Neural crest cell (in vitro differentiated cells): ENCODE data around the gene PIEZO2. TPM values are rescaled to one million over a fixed set of nuclear protein-coding genes. Genes with fewer than 3 reads are reported as not detected.
A peak's percentile ranks its signal among the peaks of the same experiment; 100 is the strongest.

Experiments
- DNase-seq: peaks from one replicate; pipeline ENCODE4 v3.0.0; 2021; ENCODE audit warnings: low read depth, mixed read lengths, low spot score
- H3K27ac Mint-ChIP-seq: one replicate; pipeline ENCODE4 v1.8.0; 2021; ENCODE audit warnings: mild to moderate bottlenecking, mixed read lengths; ENCODE audit not compliant: unreplicated experiment
- H3K27me3 Mint-ChIP-seq: 2 replicates; pipeline ENCODE4 v1.8.0; 2021; ENCODE audit warnings: low read depth, mild to moderate bottlenecking, mixed read lengths
- H3K36me3 Mint-ChIP-seq: 2 replicates; pipeline ENCODE4 v1.8.0; 2021; ENCODE audit warnings: low read depth, mild to moderate bottlenecking, mixed read lengths
- H3K4me1 Mint-ChIP-seq: 2 replicates; pipeline ENCODE4 v1.8.0; 2021; ENCODE audit warnings: mixed read lengths
- H3K4me3 Mint-ChIP-seq: one replicate; pipeline ENCODE4 v1.8.0; 2021; ENCODE audit warnings: mild to moderate bottlenecking, mixed read lengths
- H3K9me3 Mint-ChIP-seq: 2 replicates; pipeline ENCODE4 v1.8.0; 2021; ENCODE audit warnings: mixed read lengths
- CTCF ChIP-seq: fragments of 200-600 bp; sonication (generic); conservative IDR thresholded peaks from 2 replicates; pipeline ENCODE4 v1.5.0; 2021; ENCODE audit warnings: antibody characterized with exemption, mild to moderate bottlenecking
- total RNA-seq: library from RNA; stranded (reverse); gene quantifications from 2 replicates; pipeline ENCODE4 v1.2.1, GENCODE V29; 2021

PIEZO2 gene
- total RNA-seq, 1 donor from 2014 or later = 15.5 TPM

GRCh38 chr18:10797896-10798295 is 351.5 kb downstream of the PIEZO2 start:
- no peak overlapping the region for H3K4me3 Mint-ChIP-seq
- H3K27me3 Mint-ChIP-seq = no peaks in the 10 kb centered on the region
- peaks cover 2% of the 10 kb centered on the region for H3K36me3 Mint-ChIP-seq
- TF ChIP-seq CTCF = no peak
- H3K9me3 Mint-ChIP-seq = no peaks in the 10 kb centered on the region
- H3K27ac Mint-ChIP-seq = no peak overlapping the region
- no peak for DNase-seq
- no peaks in the 10 kb centered on the region for H3K4me1 Mint-ChIP-seq

- H3K36me3 Mint-ChIP-seq = peaks cover 2% of the 10 kb centered on the region
- H3K9me3 Mint-ChIP-seq = no peaks in the 10 kb centered on the region
- H3K4me1 Mint-ChIP-seq = no peaks in the 10 kb centered on the region
- H3K27ac Mint-ChIP-seq = no peak overlapping the region
- H3K27me3 Mint-ChIP-seq = no peaks in the 10 kb centered on the region
- no peak overlapping the region for H3K4me3 Mint-ChIP-seq
- no peak for TF ChIP-seq CTCF
- no peak for DNase-seq
Observed at GRCh38 chr18:10794771-10795170, 354.6 kb downstream of the PIEZO2 start.

GRCh38 chr18:10793730-10794370 is 355.5 kb downstream of the PIEZO2 start:
- DNase-seq = no peak
- Mint-ChIP-seq H3K4me3 (no peak overlapping the region), H3K4me1 (no peaks in the 10 kb centered on the region), H3K9me3 (no peaks in the 10 kb centered on the region), H3K36me3 (peaks cover 2% of the 10 kb centered on the region), H3K27me3 (no peaks in the 10 kb centered on the region), H3K27ac (peak overlapping the region; percentile 59)
- TF ChIP-seq CTCF = no peak

- no peak overlapping the region for H3K27ac Mint-ChIP-seq
- no peak for TF ChIP-seq CTCF
- H3K36me3 Mint-ChIP-seq = peaks cover 2% of the 10 kb centered on the region
Observed at GRCh38 chr18:10792181-10792580, 357.2 kb downstream of the PIEZO2 start.

GRCh38 chr18:10791169-10791831 is 358.1 kb downstream of the PIEZO2 start:
- Mint-ChIP-seq H3K27me3 (no peaks in the 10 kb centered on the region), H3K27ac (no peak overlapping the region), H3K9me3 (no peaks in the 10 kb centered on the region), H3K4me1 (no peaks in the 10 kb centered on the region), H3K4me3 (no peak overlapping the region), H3K36me3 (no peaks in the 10 kb centered on the region)
- no peak for TF ChIP-seq CTCF
- DNase-seq = no peak

More at GRCh38 chr18:10792181-10792580, 357.2 kb downstream of the PIEZO2 start:
- no peak for DNase-seq
- Mint-ChIP-seq H3K4me3 (no peak overlapping the region), H3K9me3 (no peaks in the 10 kb centered on the region), H3K4me1 (no peaks in the 10 kb centered on the region), H3K27me3 (no peaks in the 10 kb centered on the region)
